ENCODE results near the gene SLC22A23.
A peak's percentile ranks its signal among the peaks of the same experiment; 100 is the strongest.
"Not testable (repeated sequence)": the region's sequence is repeated elsewhere in the genome, so short reads cannot be mapped to it uniquely, and the experiment has no call there.

SLC22A23 gene

GRCh38 chr6:3390698-3391097 lies 66.2 kb downstream of the SLC22A23 start:
- Histone ChIP-seq H3K9me3 (replicated peaks in 1 of 11) (no peaks in the 10 kb centered on the region), H3K36me3 (0 out of 22 replicates have a peak, but pooled peaks cover 0 to 2% (median 0%) of the 10 kb centered on the region in 11 experiments), H3K4me1 (peaks cover 0 to 31% (median 0%) of the 10 kb centered on the region in 10 experiments; a peak in 7 of 20 replicates), H3K27me3 (no peaks in the 10 kb centered on the region), H3K9ac (no peak overlapping the region), H4K20me1 (no peaks in the 10 kb centered on the region), H3K4me3 (no peak overlapping the region), H3K27ac (no peak overlapping the region), H3K4me2 (no peak overlapping the region)
- no peak for TF ChIP-seq Cebpa-rat (IDR thresholded peaks at IDR 0.05)

DNA sequence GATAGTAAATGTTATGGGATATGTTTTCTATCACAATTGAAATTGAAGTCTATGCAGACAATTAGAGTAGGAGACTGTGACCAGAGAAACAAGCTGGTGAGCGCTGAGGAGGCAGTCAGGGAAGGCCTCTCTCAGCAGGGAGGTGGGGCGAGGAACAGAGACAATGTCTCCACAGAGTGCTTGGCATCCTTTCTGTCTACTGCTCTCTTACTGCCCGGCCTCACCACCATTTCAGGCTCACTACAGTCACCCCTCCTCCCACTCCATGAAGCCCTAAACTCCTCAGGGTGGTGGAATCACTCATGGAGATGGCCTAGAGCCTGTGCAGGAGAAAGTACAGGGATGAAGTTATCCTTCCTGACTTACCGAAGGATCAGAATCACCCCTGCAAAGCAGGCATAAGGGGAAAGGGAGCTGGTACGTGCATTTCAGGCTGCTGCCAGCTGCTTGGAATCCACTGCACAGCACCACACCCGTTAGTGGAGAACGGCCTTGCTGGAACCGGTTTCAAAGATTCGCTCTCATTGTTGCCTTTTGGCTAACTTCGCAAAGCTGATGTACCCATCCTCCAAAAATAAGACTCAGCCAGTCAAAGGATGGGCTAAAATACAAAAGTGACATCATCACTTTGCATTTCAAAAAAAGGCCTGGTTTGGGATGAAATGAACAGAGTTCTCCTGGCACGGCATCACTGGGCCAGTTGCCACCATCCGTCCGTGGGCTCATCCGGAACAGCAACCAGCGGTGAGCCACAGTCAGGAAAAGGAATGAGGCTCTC lies 67.3 kb downstream of the SLC22A23 start:
- Histone ChIP-seq H3K27me3 (no peaks in the 10 kb centered on the region), H3K36me3 (0 out of 22 replicates have a peak, but pooled peaks cover 0 to 2% (median 0%) of the 10 kb centered on the region in 11 experiments), H4K20me1 (no peaks in the 10 kb centered on the region), H3K4me2 (no peak overlapping the region), H3K27ac (no peak overlapping the region), H3K9ac (no peak overlapping the region), H3K4me3 (no peak overlapping the region), H3K4me1 (peaks cover 0 to 42% (median 7%) of the 10 kb centered on the region in 10 experiments; a peak in 8 of 20 replicates), H3K9me3 (replicated peaks in 1 of 11) (no peaks in the 10 kb centered on the region)
- TF ChIP-seq Cebpa-rat (IDR thresholded peaks at IDR 0.05): no peak

DNA sequence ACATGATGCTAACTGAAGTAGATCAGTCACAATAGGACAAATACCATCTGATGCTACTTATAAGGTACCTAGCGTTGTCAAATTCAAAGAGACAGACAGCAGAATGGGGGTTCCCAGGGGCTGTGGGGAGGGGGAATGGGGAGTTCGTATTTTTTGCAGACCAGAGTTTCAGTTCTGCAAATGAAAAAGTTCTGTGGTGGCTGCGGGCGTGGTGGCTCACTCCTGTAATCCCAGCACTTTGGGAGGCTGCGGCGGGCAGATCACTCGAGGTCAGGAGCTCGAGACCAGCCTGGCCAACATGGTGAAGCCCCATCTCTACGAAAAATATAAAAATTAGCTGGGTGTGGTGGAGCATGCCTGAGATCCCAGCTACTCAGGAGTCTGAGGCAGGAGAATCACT lies 68.1 kb downstream of the SLC22A23 start:
- Histone ChIP-seq H4K20me1 (no peaks in the 10 kb centered on the region), H3K4me3 (no peak overlapping the region), H3K27me3 (no peaks in the 10 kb centered on the region), H3K9me3 (replicated peaks in 1 of 11) (no peaks in the 10 kb centered on the region), H3K9ac (no peak overlapping the region), H3K4me2 (0 out of 22 replicates have a peak overlapping the region, but pooled peaks of 2 of the 11 experiments have one; percentile 15 to 36), H3K27ac (no peak overlapping the region), H3K4me1 (peaks cover 0 to 50% (median 7%) of the 10 kb centered on the region in 10 experiments; a peak in 9 of 20 replicates), H3K36me3 (0 out of 22 replicates have a peak, but pooled peaks cover 0 to 2% (median 0%) of the 10 kb centered on the region in 11 experiments)
- no peak for TF ChIP-seq Cebpa-rat (IDR thresholded peaks at IDR 0.05)

GRCh38 chr6:3386374-3386857 lies 70.4 kb downstream of the SLC22A23 start:
- no peaks in the 10 kb centered on the region for H4K20me1 ChIP-seq
- no peak overlapping the region for H3K4me3 ChIP-seq
- H3K9ac ChIP-seq: no peak overlapping the region
- no peaks in the 10 kb centered on the region for H3K27me3 ChIP-seq
- H3K4me2 ChIP-seq: peak overlapping the region in 1 of 11 experiments; percentile 65; a peak in 2 of 22 replicates
- H3K36me3 ChIP-seq: 0 out of 22 replicates have a peak, but pooled peaks cover 0 to 2% (median 0%) of the 10 kb centered on the region in 11 experiments
- no peak for TF ChIP-seq Cebpa-rat (IDR thresholded peaks at IDR 0.05)
- peaks cover 0 to 41% (median 7%) of the 10 kb centered on the region in 10 experiments; a peak in 13 of 20 replicates for H3K4me1 ChIP-seq
- no peak overlapping the region for H3K27ac ChIP-seq
- H3K9me3 ChIP-seq (replicated peaks in 1 of 11): no peaks in the 10 kb centered on the region

- H3K27me3 ChIP-seq: no peaks in the 10 kb centered on the region
- H3K4me1 ChIP-seq: peaks cover 0 to 41% (median 7%) of the 10 kb centered on the region in 10 experiments; a peak in 13 of 20 replicates
- peak overlapping the region in 3 of 11 experiments; percentile 14 to 65 (median 42); a peak in 6 of 22 replicates for H3K4me2 ChIP-seq
- H3K36me3 ChIP-seq: 0 out of 22 replicates have a peak, but pooled peaks cover 0 to 2% (median 0%) of the 10 kb centered on the region in 11 experiments
- no peaks in the 10 kb centered on the region for H4K20me1 ChIP-seq
- no peak for TF ChIP-seq Cebpa-rat (IDR thresholded peaks at IDR 0.05)
- H3K9ac ChIP-seq: no peak overlapping the region
- no peak overlapping the region for H3K4me3 ChIP-seq
- no peaks in the 10 kb centered on the region for H3K9me3 ChIP-seq (replicated peaks in 1 of 11)
- H3K27ac ChIP-seq: no peak overlapping the region; a peak in 1 of 22 replicates
These were observed 71.1 kb downstream of the SLC22A23 start for GRCh38 chr6:3385660-3386151.

GRCh38 chr6:3385181-3385580 lies 71.7 kb downstream of the SLC22A23 start:
- not testable (repeated sequence) for H3K27ac ChIP-seq; H3K9ac ChIP-seq; H3K36me3 ChIP-seq; H4K20me1 ChIP-seq; H3K4me3 ChIP-seq; H3K27me3 ChIP-seq; H3K9me3 ChIP-seq (replicated peaks in 1 of 11)
- peak overlapping the region in 3 of 11 experiments; percentile 14 to 65 (median 42); a peak in 7 of 22 replicates for H3K4me2 ChIP-seq
- peaks cover 0 to 41% (median 7%) of the 10 kb centered on the region in 10 experiments; a peak in 13 of 20 replicates for H3K4me1 ChIP-seq

GRCh38 chr6:3384241-3385143 lies 72.4 kb downstream of the SLC22A23 start:
- H3K4me3 ChIP-seq: no peak overlapping the region
- no peaks in the 10 kb centered on the region for H4K20me1 ChIP-seq
- H3K27ac ChIP-seq: peak overlapping the region in 1 of 11 experiments; percentile 3; a peak in 2 of 22 replicates
- H3K9ac ChIP-seq: no peak overlapping the region
- H3K4me2 ChIP-seq: peak overlapping the region in 3 of 11 experiments; percentile 14 to 65 (median 42); a peak in 6 of 22 replicates
- H3K4me1 ChIP-seq: peaks cover 4 to 41% (median 12%) of the 10 kb centered on the region in 10 experiments; a peak in 19 of 20 replicates
- no peaks in the 10 kb centered on the region; a peak in 1 of 22 replicates for H3K27me3 ChIP-seq
- no peak for TF ChIP-seq Cebpa-rat (IDR thresholded peaks at IDR 0.05)
- H3K9me3 ChIP-seq (replicated peaks in 1 of 11): no peaks in the 10 kb centered on the region
- 0 out of 22 replicates have a peak, but pooled peaks cover 0 to 2% (median 0%) of the 10 kb centered on the region in 11 experiments for H3K36me3 ChIP-seq

DNA sequence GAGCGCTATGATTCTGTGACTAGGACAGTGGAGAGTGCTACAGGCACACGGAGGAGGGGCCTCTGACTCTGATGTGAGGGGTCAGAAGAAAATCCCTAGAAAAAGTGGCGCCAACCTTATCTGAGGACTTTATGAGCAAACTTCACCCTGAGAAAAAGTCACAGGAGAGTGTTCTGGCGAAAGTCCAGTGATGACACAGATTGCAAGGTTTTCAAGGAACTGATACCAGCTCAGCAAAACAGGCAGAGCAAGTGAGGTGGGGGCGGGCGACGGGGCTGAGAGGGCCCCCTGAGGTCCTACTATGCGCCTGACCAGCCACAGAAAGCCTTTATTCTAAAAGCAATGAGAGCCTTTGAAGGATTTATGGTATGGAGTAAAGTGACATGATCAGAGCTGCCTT lies 73.3 kb downstream of the SLC22A23 start:
- Histone ChIP-seq H4K20me1 (no peaks in the 10 kb centered on the region), H3K9ac (no peak overlapping the region), H3K4me2 (peak overlapping the region in 3 of 11 experiments; percentile 23 to 65 (median 42); a peak in 5 of 22 replicates), H3K9me3 (replicated peaks in 1 of 11) (no peaks in the 10 kb centered on the region), H3K27ac (no peak overlapping the region), H3K27me3 (no peaks in the 10 kb centered on the region; a peak in 1 of 22 replicates), H3K4me1 (peaks cover 4 to 37% (median 22%) of the 10 kb centered on the region in 10 experiments; a peak in 19 of 20 replicates), H3K36me3 (0 out of 22 replicates have a peak, but pooled peaks cover 0 to 2% (median 0%) of the 10 kb centered on the region in 11 experiments), H3K4me3 (no peak overlapping the region)
- TF ChIP-seq Cebpa-rat (IDR thresholded peaks at IDR 0.05): no peak

Data from BLaER1 treated with 17β-estradiol and CSF1 and Interleukin-3, amounts not matched to agents 10 nM and 100 nM (cell line).